Ovary (tissue), 9 donors: ENCODE measurements around the gene FARP1. TPM values are rescaled to one million over a fixed set of nuclear protein-coding genes. Genes with fewer than 3 reads are reported as not detected.

Experiments
- DNase-seq, 5 donors: peaks; one replicate each; pipeline ENCODE4 v3.0.0-alpha.2; 2019 to 2020
- H3K27ac ChIP-seq, 2 donors: fragments of 200-600 bp; one replicate each; pipeline versions ENCODE4 v1.5.1 to v1.8.0; 2019 to 2022
- H3K27me3 ChIP-seq: fragments of 200-600 bp; one replicate; pipeline ENCODE4 v1.8.0; 2022
- H3K36me3 ChIP-seq: fragments of 200-600 bp; sonication (generic); one replicate; pipeline ENCODE4 v1.5.1; 2019
- H3K4me1 ChIP-seq: one replicate; pipeline ENCODE4 v1.8.1; 2013; ENCODE audit warnings: mild to moderate bottlenecking, moderate library complexity; ENCODE audit not compliant: insufficient read depth
- H3K4me3 ChIP-seq: fragments of 200-600 bp; sonication (generic); one replicate; pipeline ENCODE4 v1.5.1; 2017
- H3K9me3 ChIP-seq, 2 donors: fragments of 200-600 bp in 1 of 2; sonication (generic) in 1 of 2; one replicate each; pipeline versions ENCODE4 v1.5.1 to v1.8.1; 2013 to 2019; ENCODE audit warnings: mild to moderate bottlenecking in 1 of 2, moderate library complexity in 1 of 2
- CTCF ChIP-seq, 3 donors: fragments of 450-650 bp in 2 of 3; fragments of 200-600 bp in 1 of 3; IDR thresholded peaks; one replicate each; pipeline versions ENCODE4 v1.5.1 to v1.8.0; 2016 to 2022; ENCODE audit warnings: antibody characterized with exemption in 3 of 3, mild to moderate bottlenecking in 1 of 3
- EP300 ChIP-seq: sonication (generic); formaldehyde crosslinking; IDR thresholded peaks from one replicate; pipeline ENCODE4 v1.6.1; 2017; ENCODE audit warnings: antibody characterized with exemption
- POLR2A ChIP-seq: fragments of 450-650 bp; IDR thresholded peaks from one replicate; pipeline ENCODE4 v1.6.1; 2017; ENCODE audit warnings: antibody characterized with exemption, mild to moderate bottlenecking, moderate library complexity
- whole genome bisulfite sequencing, 3 donors: extraction: QIAGEN DNeasy Blood & Tissue Kit in 1 of 3; methylation state at CpG; one replicate each; pipeline versions ENCODE4 v1.1.5 to v1.1.7; 2013 to 2017; 5-methylcytosine and 5-hydroxymethylcytosine counted together
- intact Hi-C, 4 donors: fragments of 100-400 bp; cut with DNase I; formaldehyde crosslinking; loops; one replicate each; pipeline versions ENCODE4 v1.11.0 to v1.15.1; 2022 to 2023
- polyA plus RNA-seq, 2 donors: library from polyadenylated mRNA; stranded (reverse); fragments of 200-250 nt in 1 of 2; fragments of 350-450 nt in 1 of 2; fragmentation: Illumina TruSeq in 1 of 2; extraction: RNeasy Lipid Tissue Mini Kit (QIAGEN cat#74804) in 1 of 2; gene quantifications; one replicate each; pipeline ENCODE4 v1.2.3, GENCODE V29; 2013 to 2014
- total RNA-seq, 7 donors: library from RNA; depleted of rRNA in 2 of 7; stranded (reverse); fragments of >200 nt in 2 of 7; fragmentation: NEBNext Ultra II Directional in 3 of 7; extraction: Animal tissue kit (Norgen Biotek cat#: 25700) in 3 of 7; gene quantifications; one replicate each; pipeline versions ENCODE4 v1.1.0 to v1.2.4, GENCODE V29; 2016 to 2023
- donor health status: DM: no; HTN: no; CAD: no; lungs with moderate emphysema.
- donor health status: DM: no; HTN: no; CAD: no.
- donor health status: Bipolar disorder and iron deficiency.
- donor health status: DM: yes; HTN: yes; CAD: no.
- donor health status: DM: no; HTN: no; CAD: no.
- donor health status: DM: yes; HTN: yes; CAD: no.

FARP1 gene
- total and polyA plus RNA-seq, 9 donors: 10.2 to 90.1 (median 35.6) TPM

GRCh38 chr13:98345107-98345935 lies 202.4 kb downstream of the FARP1 start:
- no peak for DNase-seq
- Histone ChIP-seq H3K27me3 (no peaks in the 10 kb centered on the region), H3K27ac (no peak overlapping the region), H3K36me3 (no peaks in the 10 kb centered on the region), H3K9me3 (no peaks in the 10 kb centered on the region), H3K4me1 (peaks cover 4% of the 10 kb centered on the region), H3K4me3 (no peak overlapping the region)
- 84 to 88% (median 86%) methylated on average over 12 of the region's 12 CpGs for WGBS, 3 donors
- intact Hi-C loops: no loop called here
- no peak for TF ChIP-seq EP300
- no peak for TF ChIP-seq POLR2A
- no peak for TF ChIP-seq CTCF (IDR thresholded peaks at IDR 0.05)

GRCh38 chr13:98346904-98347636 lies 204.2 kb downstream of the FARP1 start:
- no peaks in the 10 kb centered on the region for H3K27me3 ChIP-seq
- intact Hi-C loops: no loop called here
- WGBS, 3 donors: 94 to 96% (median 96%) methylated on average over 10 of the region's 10 CpGs
- H3K4me1 ChIP-seq: peaks cover 4% of the 10 kb centered on the region
- no peak for DNase-seq
- H3K4me3 ChIP-seq: no peak overlapping the region
- H3K27ac ChIP-seq: no peak overlapping the region
- no peaks in the 10 kb centered on the region for H3K9me3 ChIP-seq
- no peaks in the 10 kb centered on the region for H3K36me3 ChIP-seq
- TF ChIP-seq POLR2A (no peak), CTCF (IDR thresholded peaks at IDR 0.05) (no peak), EP300 (no peak)

GRCh38 chr13:98347756-98348155 lies 204.9 kb downstream of the FARP1 start:
- TF ChIP-seq POLR2A (no peak), EP300 (no peak), CTCF (IDR thresholded peaks at IDR 0.05) (no peak)
- no peak overlapping the region for H3K27ac ChIP-seq
- peaks cover 4% of the 10 kb centered on the region for H3K4me1 ChIP-seq
- WGBS, 3 donors: 89 to 98% (median 94%) methylated on average over 1 of the region's 1 CpG
- intact Hi-C loops: no loop called here
- H3K9me3 ChIP-seq: no peaks in the 10 kb centered on the region
- no peak overlapping the region for H3K4me3 ChIP-seq
- no peaks in the 10 kb centered on the region for H3K36me3 ChIP-seq
- no peak for DNase-seq
- no peaks in the 10 kb centered on the region for H3K27me3 ChIP-seq

GRCh38 chr13:98348466-98349200 lies 205.7 kb downstream of the FARP1 start:
- no peak overlapping the region for H3K27ac ChIP-seq
- 23 to 24% (median 23%) methylated on average over 16 of the region's 16 CpGs for WGBS, 3 donors

More at GRCh38 chr13:98348466-98349200, 205.7 kb downstream of the FARP1 start:
- Histone ChIP-seq H3K27me3 (no peaks in the 10 kb centered on the region), H3K4me1 (peaks cover 4% of the 10 kb centered on the region), H3K36me3 (no peaks in the 10 kb centered on the region), H3K9me3 (no peaks in the 10 kb centered on the region), H3K4me3 (no peak overlapping the region)
- intact Hi-C loops: no loop called here
- no peak for TF ChIP-seq CTCF (IDR thresholded peaks at IDR 0.05)
- no peak for TF ChIP-seq EP300
- no peak for TF ChIP-seq POLR2A
- no peak for DNase-seq
